ENCODE measurements around the gene CTAGE1.
"Not testable (repeated sequence)": the region's sequence is repeated elsewhere in the genome, so short reads cannot be mapped to it uniquely, and the experiment has no call there.

The CTAGE1 gene, protein sequence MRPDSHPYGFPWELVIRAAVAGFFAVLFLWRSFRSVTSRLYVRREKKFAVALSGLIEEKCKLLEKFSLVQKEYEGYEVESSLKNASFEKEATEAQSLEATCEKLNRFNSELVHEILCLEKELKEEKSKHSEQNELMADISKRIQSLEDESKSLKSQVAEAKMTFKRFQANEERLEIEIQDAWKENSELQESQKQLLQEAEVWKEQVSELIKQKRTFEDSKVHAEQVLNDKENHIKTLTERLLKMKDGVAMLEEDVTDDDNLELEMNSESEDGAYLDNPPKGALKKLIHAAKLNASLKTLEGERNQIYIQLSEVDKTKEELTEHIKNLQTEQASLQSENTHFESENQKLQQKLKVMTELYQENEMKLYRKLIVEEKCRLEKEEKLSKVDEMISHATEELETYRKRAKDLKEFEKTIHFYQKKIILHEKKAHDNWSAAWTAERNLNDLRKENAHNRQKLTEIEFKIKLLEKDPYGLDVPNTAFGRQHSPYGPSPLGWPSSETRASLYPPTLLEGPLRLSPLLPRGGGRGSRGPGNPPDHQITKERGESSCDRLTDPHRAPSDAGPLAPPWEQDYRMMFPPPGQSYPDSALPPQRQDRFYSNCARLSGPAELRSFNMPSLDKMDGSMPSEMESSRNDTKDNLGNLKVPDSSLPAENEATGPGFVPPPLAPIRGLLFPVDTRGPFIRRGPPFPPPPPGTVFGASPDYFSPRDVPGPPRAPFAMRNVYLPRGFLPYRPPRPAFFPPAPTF

DNA sequence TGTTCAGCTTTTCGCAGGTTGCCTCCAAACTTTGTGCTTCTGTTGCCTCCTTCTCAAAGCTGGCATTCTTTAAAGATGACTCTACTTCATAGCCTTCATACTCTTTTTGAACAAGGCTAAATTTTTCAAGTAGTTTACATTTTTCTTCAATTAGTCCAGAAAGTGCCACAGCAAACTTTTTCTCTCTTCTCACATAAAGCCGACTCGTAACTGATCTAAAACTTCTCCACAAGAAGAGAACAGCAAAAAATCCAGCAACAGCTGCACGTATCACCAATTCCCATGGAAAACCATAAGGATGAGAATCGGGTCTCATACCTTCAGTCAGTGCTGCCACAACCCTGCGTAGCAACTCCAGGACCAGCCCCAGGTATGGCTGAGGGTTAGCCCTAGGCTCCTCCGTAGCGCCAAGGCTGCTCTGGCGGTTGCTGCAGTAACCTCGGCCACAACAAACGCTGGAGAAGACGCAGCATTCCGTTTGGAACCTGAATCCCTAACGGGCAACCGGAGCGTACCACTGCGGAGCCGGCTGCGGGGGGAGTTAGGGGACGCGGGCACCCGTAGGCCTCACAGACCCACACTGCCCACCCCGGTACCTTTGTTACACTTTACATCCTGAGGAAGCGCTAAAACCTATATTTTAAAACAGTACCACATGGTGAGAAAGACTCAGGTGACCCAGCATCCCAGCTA lies at the start of gene CTAGE1:
Gene CTAGE1, minus strand, starts transcription at position 420 of the 693 bp plus-strand sequence. Its CDS starts 104 bp downstream, at position 316.
- in situ Hi-C loops (cut with MboI; ENCODE audit: low sequenced_read_pairs), result no loop called here

DNA sequence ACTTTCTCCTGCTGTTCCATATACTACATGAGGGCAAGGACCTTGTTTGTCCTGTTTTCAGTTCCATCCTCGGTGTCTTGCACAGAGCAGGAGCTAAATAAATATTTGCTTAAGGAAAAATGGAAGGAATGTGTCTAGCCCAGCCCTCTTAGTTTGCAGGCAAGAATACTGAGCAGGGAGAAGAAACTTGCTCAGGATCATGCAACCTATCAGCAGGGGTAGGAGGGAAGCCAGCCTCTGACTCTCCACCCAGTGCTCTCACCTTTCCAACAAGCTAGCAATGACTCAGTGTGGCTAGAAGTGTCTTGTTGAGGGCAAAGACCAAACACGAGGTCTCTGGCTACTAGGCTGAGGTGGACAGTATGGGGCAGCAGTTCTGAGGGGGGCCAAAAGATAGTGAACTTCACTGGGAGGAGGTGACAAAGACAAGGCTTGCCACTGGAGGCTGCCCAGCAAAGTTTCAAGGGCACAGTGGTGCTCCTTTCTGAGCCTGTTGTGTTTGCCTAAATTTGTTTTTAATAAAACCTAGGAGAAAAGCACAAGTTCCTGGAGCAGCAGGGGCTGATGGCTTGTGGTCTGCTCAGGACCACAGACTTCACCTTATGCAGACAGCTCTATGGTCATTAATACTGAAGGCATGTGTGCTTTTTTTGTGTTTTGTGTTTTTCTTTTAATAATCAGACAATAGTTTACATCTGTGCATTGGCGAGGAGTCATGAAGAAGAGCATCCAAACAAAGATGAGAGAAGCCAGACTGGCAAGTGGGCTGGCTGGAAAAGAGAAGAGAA lies 49.1 kb upstream of the CTAGE1 start:
- in situ Hi-C loops (cut with MboI; ENCODE audit: low sequenced_read_pairs), result no loop called here

DNA sequence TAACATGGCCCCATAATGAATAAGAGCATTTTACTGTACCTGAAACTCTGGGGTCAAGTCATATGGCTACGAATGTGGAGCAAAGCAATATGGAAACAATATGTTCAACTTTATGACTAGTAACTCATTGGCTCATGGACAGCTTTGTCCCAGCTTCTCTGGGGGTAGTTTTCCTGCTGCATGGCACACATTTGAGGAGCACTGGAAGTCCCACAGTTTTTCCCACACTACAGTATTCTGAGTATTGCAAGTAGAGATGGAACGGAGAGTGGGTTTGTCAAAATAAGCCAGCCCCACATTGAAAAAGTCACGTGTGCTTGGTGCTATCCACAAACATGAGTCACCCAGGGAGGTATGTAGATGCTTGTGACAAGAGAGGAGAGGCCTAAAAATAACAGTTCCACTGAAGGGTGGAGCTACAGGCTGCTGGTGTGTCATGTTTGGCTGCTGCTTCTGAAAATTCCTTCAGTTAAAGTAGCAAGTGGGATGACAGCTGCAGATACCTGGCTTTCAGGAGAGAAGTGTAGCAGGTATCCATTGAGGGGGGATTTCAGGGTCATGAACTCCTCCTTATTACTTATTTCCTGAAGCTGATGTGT lies 48.2 kb upstream of the CTAGE1 start:
- in situ Hi-C loops (cut with MboI; ENCODE audit: low sequenced_read_pairs), result no loop called here

DNA sequence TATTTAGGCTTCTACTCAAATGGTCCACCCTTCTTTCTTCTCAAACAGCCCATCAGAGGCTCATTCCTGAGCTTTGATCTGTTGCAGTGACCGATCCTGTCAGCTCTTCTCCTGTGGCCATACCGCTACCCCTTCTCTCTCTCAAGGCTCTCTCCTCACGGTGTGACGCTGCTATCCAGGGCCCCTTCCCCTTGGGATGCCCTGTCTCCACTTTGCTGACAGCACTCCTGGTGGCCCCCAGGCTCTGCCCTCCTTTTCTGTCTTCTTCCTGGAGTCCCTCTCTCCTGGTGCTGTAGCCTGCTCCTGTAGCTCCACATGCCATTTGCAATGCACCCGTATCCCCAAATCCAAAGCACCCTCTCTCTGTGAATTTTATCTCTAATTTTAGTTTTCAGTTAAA lies 45.4 kb upstream of the CTAGE1 start:
- in situ Hi-C loops (cut with MboI; ENCODE audit: low sequenced_read_pairs), result no loop called here

DNA sequence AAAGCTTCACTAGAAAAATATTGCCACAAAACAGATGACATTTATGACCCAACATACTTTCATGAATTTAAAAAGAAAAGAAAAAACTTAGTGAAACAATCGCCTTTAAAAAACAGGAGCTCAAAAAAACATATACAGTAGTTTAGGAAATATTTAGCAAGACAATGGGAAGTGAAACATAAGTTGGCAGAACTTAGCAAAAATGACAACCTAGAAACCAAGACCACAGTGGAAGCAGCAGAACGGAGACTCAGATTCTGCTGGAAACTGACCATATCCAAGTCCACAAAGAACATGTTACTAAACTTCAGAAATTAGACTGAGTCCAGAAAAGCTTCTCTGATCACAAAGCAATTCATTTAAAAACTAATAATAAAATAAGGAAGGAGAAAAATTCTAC lies 41.8 kb upstream of the CTAGE1 start:
- in situ Hi-C loops (cut with MboI; ENCODE audit: low sequenced_read_pairs), result no loop called here

DNA sequence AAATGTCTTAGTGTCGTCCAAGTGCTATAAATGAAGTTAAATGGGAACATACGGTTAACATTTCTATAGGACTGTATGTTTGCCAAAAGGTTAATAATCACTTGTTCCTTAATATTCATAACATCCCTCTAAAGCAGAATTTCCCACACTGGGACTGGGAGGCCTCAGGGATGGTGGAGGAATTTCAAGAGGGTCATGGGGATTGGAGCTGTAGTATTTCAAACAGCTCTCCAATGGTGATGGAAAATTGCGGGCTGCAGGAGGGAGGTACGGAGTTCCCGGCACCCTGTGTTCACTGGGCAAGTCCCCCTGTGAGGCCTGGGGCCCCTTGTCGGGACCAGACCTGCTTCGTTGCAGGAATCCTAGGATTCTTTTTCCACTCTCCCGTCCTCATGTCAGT lies 39.8 kb upstream of the CTAGE1 start:
- in situ Hi-C loops (cut with MboI; ENCODE audit: low sequenced_read_pairs), result no loop called here

DNA sequence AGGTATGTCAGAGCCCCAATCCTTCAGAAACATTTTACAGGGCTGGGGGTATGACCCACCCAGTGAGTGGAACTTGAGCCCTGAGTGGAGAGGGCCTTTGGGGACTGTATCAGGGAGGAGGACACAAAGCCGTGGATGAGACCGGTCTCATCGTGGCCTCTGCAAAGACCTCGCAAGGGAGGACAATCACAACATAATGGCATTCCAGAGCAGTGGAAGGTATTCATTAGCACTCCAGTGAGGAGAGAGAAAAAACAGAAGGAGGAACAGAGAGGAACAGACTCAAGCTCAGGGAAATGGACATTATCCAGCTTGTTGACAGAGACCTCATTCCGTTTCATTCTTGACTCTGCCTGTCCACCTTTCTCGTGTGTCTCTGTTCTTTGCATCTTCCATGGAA lies 38.8 kb upstream of the CTAGE1 start:
- in situ Hi-C loops (cut with MboI; ENCODE audit: low sequenced_read_pairs), result no loop called here

DNA sequence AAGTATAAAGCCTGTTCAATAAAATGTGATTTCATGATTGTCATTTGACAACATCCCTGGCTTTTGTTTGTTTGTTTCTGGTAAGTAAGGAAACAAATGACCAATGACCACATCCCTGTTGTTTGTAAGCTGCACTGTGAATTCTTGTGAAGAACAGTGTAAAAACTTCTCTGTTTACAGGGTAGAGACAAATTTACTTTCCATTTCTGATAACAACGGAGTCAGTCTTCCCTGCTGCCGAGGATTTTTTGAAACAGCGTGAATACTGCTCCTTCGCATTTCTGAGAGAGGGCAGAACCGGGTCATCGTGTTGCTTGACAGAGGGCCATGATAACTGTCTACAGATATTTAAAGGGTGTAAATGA lies 38.4 kb upstream of the CTAGE1 start:
- in situ Hi-C loops (cut with MboI; ENCODE audit: low sequenced_read_pairs), result no loop called here

DNA sequence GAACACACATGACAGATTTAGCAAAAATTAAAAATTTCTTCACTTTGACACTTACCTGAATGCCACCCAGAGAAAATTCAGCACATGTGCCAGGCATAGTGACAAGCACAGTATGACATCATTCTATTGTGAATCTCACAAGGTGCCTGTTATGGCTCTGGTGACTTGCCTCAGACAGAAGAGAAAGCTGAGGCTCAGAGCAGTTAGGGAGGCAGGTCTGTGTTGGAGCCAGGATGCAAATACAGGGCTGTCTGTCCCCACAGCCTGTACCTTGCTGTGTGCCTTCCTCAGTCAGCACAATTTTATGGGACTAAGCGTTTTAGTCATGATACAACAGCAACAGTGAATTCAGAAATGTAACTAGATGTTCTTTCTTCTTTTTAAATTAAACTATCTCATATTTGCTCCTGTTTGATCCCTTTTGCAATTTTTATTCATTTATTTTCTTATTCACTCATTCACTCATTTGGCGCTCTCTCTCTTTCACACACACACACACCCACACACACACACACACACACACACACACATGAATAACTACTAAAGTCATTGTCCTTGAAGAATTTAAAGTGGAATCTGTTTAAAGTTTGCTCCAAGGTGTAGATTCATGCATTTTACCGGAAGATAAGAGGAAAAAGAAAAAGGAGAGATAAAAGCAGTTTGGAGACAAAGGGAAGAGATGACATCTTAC lies 37.9 kb upstream of the CTAGE1 start:
- in situ Hi-C loops (cut with MboI; ENCODE audit: low sequenced_read_pairs), result no loop called here

DNA sequence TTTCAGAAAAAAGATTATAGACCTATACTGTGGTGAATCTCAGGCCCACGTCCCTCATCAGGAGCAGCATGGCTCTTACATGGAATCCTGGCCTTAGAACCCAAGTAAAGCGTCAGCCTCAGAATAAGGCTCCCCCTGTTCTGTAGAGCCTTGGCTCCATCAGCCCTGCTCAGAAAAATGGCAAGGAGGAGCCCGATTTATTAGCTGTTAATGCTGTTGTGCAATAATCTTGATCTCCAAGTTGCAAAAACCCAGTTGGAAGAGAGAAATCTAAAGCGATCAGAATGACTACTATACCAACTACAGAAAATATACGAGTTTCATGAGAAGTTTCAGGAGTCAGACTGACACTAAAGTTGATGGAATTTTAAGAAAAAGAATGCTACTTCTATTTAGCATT lies 35.6 kb upstream of the CTAGE1 start:
- in situ Hi-C loops (cut with MboI; ENCODE audit: low sequenced_read_pairs), result no loop called here

DNA sequence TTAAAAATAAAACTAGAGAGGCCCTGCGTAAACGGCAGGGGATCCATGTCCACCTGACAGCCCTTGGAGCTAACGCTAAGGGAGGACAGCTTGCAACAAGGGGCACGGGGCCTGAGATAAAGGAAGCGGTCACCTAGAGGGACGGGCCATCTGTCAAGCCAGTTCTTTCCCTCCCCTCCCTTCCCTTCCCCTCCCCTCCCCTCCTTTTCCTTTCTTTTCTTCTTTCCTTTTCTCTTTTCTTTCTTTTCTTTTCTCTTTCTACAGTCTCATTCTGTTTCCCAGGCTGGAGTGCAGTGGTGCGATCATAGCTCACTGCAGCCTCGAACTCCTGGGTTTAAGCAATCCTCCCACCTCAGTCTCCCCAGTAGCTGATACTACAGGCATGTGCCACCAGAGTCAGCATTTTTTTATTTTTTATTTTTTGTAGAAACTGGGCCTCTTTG lies 34.5 kb upstream of the CTAGE1 start:
- in situ Hi-C loops (cut with MboI; ENCODE audit: low sequenced_read_pairs), result no loop called here

DNA sequence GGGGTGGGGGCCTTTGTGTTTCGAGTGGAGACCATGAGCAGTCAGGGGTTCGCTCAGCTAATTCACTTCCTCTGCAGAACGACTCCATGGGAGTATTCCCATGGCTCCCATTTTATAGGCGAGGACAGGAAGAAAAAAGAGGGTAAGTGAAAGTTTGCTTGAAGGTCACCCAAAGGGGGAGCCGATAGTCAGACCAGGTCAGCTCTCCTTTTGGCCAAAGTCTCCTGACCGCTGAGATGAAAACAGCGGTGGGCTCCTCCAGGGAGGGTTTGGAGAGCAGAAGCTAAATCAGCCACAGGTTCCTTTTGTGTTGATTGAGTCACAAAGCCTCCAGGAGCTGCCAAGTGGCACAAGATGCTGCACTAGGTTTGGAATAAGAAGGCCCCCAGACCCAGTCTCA lies 34.1 kb upstream of the CTAGE1 start:
- in situ Hi-C loops (cut with MboI; ENCODE audit: low sequenced_read_pairs), result no loop called here

DNA sequence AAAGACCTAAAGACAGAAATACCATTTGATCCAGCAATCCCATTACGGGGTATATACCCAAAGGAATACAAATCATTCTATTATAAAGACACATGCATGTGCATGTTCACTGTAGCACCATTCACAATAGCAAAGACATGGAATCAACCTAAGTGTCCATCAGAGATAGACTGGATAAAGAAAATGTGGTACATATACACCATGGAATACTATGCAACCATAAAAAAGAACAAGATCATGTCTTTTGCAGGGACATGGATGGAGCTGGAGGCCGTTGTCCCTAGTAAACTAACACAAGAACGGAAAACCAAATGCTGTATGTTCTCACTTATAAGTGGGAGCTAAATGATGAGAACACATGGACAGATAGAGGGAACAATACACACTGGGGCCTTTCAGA lies 33.1 kb upstream of the CTAGE1 start:
- in situ Hi-C loops (cut with MboI; ENCODE audit: low sequenced_read_pairs), result not testable (repeated sequence)

DNA sequence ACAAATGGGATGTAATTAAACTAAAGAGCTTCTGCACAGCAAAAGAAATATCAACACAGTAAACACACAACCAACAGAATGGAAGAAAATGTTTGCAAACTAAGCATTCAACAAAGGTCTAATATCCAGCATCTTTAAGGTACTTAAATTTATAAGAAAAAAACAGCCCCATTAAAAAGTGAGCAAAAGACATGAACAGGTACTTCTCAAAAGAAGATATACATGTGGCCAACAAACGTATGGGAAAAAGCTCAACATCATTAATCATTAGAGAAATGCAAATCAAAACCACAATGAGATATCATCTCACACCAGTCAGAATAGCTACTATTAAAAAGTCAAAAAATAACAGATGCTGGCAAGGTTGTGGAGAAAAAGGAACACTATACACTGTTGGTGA lies 32.6 kb upstream of the CTAGE1 start:
- in situ Hi-C loops (cut with MboI; ENCODE audit: low sequenced_read_pairs), result not testable (repeated sequence)

DNA sequence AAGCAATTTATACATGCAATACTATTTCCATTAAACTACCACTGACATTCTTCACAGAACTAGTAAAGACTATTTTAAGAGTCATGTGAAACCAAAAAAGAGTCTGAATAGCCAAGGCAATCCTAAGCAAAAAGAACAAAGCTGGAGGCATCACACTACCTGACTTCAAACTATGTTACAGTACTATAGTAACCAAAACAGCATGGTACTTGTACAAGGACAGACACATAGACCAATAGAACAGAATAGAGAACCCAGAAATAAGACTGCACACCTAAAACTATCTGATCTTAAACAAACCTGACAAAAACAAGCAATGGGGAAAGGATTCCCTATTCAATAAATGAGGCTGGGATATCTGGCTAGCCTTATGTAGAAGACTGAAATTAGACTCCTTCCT lies 32.0 kb upstream of the CTAGE1 start:
- in situ Hi-C loops (cut with MboI; ENCODE audit: low sequenced_read_pairs), result not testable (repeated sequence)

DNA sequence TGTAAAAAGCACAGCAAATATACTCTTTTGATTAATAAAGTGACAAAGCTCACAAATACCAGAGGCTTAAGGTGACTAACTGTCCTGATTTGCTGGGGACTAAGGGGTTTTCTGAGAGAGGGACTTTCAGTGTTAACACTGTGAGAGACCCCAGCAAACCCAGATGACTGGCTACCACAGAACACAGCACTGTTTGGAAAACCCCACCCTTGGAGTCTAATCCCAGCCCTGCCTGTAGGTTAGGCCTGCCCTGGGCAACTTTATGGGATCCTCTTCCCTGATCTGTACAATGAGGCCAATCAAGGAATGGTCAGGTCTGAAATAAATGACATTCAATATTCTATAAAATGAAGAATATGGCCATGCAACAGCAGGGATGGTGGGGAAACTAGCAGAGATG lies 30.5 kb upstream of the CTAGE1 start:
- in situ Hi-C loops (cut with MboI; ENCODE audit: low sequenced_read_pairs), result no loop called here

DNA sequence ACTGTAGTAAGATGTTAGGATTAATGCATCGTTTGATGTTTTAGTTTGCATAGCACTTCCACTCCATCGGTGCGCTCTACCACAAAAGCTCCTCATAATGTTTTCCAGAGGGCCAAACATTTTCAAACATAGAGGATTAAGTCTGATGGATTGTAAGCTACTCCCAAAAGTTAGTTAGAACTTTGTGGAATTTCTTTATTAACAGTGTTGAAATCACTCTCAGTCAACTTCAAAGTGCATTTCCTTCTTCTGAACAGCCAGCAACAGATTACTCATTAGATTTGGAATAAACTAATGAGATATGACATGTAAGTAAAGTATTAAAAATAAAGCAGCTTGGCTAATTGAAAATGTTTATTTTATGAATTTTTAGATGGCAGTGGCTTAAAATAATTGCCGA lies 30.1 kb upstream of the CTAGE1 start:
- in situ Hi-C loops (cut with MboI; ENCODE audit: low sequenced_read_pairs), result no loop called here

DNA sequence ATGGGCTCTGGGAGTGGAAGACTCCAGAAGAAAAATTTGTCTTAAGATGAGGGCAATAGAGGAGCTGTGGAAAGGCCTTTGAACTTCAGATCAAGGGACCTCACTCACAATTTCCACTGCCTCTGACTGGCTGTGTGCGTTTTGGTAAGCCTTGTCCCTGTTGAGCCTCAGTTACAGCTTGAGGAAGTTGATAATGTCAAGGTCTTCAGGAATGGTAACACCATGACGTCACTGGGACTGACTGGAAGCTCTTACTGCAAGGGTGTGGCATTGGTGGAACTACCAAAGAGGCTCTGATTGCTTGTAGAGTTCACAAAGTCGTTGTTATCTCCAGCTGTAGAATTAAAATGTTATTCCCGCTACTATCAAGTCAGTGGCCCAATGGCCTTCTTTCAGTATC lies 29.2 kb upstream of the CTAGE1 start:
- in situ Hi-C loops (cut with MboI; ENCODE audit: low sequenced_read_pairs), result no loop called here

DNA sequence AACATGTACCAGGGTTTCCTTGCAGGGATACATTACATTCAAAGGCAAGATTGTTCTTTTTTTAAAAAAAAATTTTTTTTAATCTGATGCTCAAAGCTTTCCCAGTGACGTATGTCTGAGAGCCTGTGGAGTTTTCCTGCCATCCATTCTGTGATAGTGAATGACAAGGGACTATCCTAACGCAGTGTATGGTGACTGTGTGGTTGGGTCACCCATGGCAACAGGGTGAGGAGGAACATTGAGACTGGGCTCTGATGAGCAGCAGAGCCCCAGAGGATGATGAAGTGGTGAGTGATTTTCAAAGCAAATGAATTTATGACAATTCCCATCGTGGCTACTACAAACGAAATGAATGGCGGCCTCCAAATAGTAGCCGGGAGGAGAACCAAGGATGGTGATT lies 28.6 kb upstream of the CTAGE1 start:
- in situ Hi-C loops (cut with MboI; ENCODE audit: low sequenced_read_pairs), result no loop called here

DNA sequence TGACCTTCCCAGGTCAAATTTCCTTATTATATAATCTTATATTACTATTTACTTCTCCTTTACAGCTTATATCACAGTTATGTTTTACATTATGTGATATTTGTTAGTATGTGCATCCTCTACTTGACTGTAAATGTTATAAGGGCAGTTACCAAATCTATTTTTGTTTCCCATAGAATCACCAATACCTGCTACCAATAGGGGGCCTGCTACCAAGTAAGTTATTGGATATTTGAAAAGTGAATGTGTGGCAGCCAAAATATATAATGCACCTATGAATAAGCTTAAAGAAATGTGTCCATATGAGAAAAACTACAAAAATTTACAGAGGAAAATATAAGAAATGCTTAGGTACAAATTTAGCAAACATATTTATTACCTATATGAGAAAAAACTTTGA lies 23.9 kb upstream of the CTAGE1 start:
- in situ Hi-C loops (cut with MboI; ENCODE audit: low sequenced_read_pairs), result no loop called here
